ENCODE data around the gene MRPL12. TPM values are rescaled to one million over a fixed set of nuclear protein-coding genes. Genes with fewer than 3 reads are reported as not detected.

MRPL12 gene
- total RNA-seq, 2 donors from 2014 or later: 19.8 to 33.4 TPM

GRCh38 chr17:81696218-81696941 lies 6.8 kb upstream of the MRPL12 start:
- Histone ChIP-seq H3K27ac (no peak overlapping the region), H3K9me3 (no peaks in the 10 kb centered on the region), H3K4me3 (no peak overlapping the region), H3K4me1 (ENCODE audit: control insufficient read depth in 1 of 2, low read depth in 2 of 2) (peaks cover 0 to 3% of the 10 kb centered on the region in 2 donors), H3K27me3 (replicated peaks; ENCODE audit: insufficient read depth) (no peaks in the 10 kb centered on the region), H3K36me3 (peaks cover 70% of the 10 kb centered on the region)
- TF ChIP-seq, protein P1, sequence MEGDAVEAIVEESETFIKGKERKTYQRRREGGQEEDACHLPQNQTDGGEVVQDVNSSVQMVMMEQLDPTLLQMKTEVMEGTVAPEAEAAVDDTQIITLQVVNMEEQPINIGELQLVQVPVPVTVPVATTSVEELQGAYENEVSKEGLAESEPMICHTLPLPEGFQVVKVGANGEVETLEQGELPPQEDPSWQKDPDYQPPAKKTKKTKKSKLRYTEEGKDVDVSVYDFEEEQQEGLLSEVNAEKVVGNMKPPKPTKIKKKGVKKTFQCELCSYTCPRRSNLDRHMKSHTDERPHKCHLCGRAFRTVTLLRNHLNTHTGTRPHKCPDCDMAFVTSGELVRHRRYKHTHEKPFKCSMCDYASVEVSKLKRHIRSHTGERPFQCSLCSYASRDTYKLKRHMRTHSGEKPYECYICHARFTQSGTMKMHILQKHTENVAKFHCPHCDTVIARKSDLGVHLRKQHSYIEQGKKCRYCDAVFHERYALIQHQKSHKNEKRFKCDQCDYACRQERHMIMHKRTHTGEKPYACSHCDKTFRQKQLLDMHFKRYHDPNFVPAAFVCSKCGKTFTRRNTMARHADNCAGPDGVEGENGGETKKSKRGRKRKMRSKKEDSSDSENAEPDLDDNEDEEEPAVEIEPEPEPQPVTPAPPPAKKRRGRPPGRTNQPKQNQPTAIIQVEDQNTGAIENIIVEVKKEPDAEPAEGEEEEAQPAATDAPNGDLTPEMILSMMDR (IDR thresholded peaks at IDR 0.05): no peak
- DNase-seq (ENCODE audit: low spot score): no peak
- ATAC-seq (ENCODE audit: insufficient number of reproducible peaks, low FRiP score, low read depth): no peak

DNA sequence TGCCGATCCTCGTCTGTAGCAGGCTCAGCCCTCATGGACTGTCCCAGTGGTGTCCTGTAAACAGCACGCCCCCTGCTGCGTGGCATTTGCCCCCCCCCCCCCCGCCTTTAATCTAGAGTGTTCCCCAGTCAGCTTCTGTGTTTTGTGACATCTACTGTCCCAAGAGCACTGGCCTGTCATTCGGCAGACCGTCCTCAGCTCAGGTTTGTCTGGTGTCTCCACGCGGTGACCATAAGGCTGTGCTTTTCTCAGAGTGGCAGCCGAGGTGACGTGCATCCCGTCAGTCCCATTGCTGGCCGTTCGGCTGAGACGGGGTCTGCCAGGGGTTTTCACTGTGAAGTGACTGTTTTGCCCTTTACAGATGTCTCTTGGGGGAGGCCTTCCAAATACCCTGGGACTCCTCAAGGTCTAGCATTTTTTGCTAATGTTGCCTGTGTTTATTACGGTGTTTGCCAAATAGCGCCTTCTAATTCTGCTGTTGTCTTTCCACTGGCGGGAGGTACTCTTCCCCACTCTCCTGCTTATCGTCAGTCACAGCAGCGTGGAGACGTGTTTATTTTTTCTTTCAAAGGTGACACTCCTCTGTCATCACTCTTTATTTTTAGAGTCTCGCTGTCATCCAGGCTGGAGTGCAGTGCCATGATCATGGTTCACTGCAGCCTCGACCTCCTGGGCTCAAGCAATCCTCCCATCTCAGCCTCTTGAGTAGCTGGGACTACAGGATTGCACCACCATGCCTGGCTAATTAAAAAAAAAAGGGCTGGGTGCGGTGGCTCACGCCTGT lies 5.7 kb upstream of the MRPL12 start:
- TF ChIP-seq, protein P1 (IDR thresholded peaks at IDR 0.05): no peak
- Histone ChIP-seq H3K27me3 (replicated peaks; ENCODE audit: insufficient read depth) (no peaks in the 10 kb centered on the region), H3K27ac (no peak overlapping the region), H3K36me3 (peaks cover 61% of the 10 kb centered on the region), H3K4me1 (ENCODE audit: control insufficient read depth in 1 of 2, low read depth in 2 of 2) (peaks cover 8 to 13% of the 10 kb centered on the region in 2 donors), H3K9me3 (no peaks in the 10 kb centered on the region), H3K4me3 (no peak overlapping the region)
- ATAC-seq (ENCODE audit: insufficient number of reproducible peaks, low FRiP score, low read depth) (no peak), DNase-seq (ENCODE audit: low spot score) (no peak)

DNA sequence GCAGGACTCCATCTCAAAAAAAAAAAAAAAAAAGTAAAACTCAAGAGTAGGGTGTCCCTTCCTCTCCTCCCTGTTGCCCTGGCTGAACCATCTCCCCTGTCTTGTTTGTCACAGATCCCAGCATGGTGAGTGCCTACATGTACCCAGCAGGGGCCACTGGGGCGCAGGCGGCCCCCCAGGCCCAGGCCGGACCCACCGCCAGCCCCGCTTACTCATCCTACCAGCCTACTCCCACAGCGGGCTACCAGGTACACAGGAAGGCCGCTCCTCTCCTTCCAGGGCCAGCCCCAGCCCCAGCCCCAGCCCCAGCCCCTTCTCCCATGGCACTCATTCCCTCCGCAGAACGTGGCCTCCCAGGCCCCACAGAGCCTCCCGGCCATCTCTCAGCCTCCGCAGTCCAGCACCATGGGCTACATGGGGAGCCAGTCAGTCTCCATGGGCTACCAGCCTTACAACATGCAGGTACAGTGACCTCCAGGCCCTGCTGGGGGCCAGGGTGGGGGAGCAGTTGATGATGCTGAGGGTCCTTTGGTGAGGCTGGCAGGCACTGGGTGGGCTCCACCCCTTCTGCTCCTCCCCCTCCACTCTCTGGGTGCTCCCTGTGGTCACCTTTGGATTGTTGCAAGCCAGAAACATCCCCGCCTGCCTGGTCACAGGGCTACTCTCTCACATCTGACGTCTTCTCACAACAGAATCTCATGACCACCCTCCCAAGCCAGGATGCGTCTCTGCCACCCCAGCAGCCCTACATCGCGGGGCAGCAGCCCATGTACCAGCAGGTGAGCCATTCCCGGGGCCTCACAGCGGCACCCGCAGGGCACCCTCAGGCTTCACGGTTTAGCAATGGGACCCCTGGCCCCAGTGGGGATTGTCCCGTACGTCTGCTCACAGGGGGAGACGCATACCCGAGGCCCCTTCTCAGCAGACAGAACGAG lies 2.5 kb upstream of the MRPL12 start:
- Histone ChIP-seq H3K4me1 (ENCODE audit: control insufficient read depth in 1 of 2, low read depth in 2 of 2) (peaks cover 18 to 27% of the 10 kb centered on the region in 2 donors), H3K27me3 (replicated peaks; ENCODE audit: insufficient read depth) (no peaks in the 10 kb centered on the region), H3K9me3 (no peaks in the 10 kb centered on the region), H3K27ac (no peak overlapping the region), H3K36me3 (peaks cover 33% of the 10 kb centered on the region), H3K4me3 (no peak overlapping the region)
- no peak for ATAC-seq (ENCODE audit: insufficient number of reproducible peaks, low FRiP score, low read depth)
- DNase-seq (ENCODE audit: low spot score): no peak
- TF ChIP-seq, protein P1 (IDR thresholded peaks at IDR 0.05): no peak

GRCh38 chr17:81701288-81702071 lies 1.7 kb upstream of the MRPL12 start:
- Histone ChIP-seq H3K4me3 (peak overlapping the region; percentile 72), H3K9me3 (no peaks in the 10 kb centered on the region), H3K27me3 (replicated peaks; ENCODE audit: insufficient read depth) (no peaks in the 10 kb centered on the region), H3K27ac (no peak overlapping the region), H3K4me1 (ENCODE audit: control insufficient read depth in 1 of 2, low read depth in 2 of 2) (peaks cover 18 to 27% of the 10 kb centered on the region in 2 donors), H3K36me3 (peaks cover 27% of the 10 kb centered on the region)
- DNase-seq (ENCODE audit: low spot score): no peak
- TF ChIP-seq, protein P1 (IDR thresholded peaks at IDR 0.05): no peak
- no peak for ATAC-seq (ENCODE audit: insufficient number of reproducible peaks, low FRiP score, low read depth)

Measured in thoracic aorta (tissue), 2 donors.